ENCODE results near the gene FANCG. TPM values are rescaled to one million over a fixed set of nuclear protein-coding genes. Genes with fewer than 3 reads are reported as not detected.

The FANCG gene
- total RNA-seq, 1 experiment from 2014 or later, result 46.2 TPM

- BruUV-seq (replicated peaks), result no TSS peak
- intact Hi-C loops (cut with micrococcal nuclease; ENCODE audit: unreplicated experiment), result loop anchor here (1.0 kb wide), 2 partner anchors 142 to 361 kb away; no protein-coding TSS in a partner anchor
- Mint-ChIP-seq H3K36me3 (ENCODE audit: insufficient read depth, unreplicated experiment) (peaks cover 52% of the 10 kb centered on the region), H3K9me3 (ENCODE audit: low read depth, unreplicated experiment) (peaks cover 2% of the 10 kb centered on the region), H3K27me3 (ENCODE audit: unreplicated experiment) (no peaks in the 10 kb centered on the region), H3K4me3 (ENCODE audit: low read depth, unreplicated experiment) (peak within 1 kb of the TSS; percentile 89), H3K4me1 (ENCODE audit: low read depth, unreplicated experiment) (peaks cover 30% of the 10 kb centered on the region), H3K27ac (ENCODE audit: unreplicated experiment) (peak within 1 kb of the TSS; percentile 61)
- peak; percentile 95 for DNase-seq
- CTCF ChIA-PET, result interaction anchor here (0.8 to 2.4 kb wide), 6 partner anchors 12 to 357 kb away, joined by 3 to 34 read pairs (median 4); partner anchors contain the start of genes STOML2 and UNC13B
- TF ChIP-seq, protein P1, sequence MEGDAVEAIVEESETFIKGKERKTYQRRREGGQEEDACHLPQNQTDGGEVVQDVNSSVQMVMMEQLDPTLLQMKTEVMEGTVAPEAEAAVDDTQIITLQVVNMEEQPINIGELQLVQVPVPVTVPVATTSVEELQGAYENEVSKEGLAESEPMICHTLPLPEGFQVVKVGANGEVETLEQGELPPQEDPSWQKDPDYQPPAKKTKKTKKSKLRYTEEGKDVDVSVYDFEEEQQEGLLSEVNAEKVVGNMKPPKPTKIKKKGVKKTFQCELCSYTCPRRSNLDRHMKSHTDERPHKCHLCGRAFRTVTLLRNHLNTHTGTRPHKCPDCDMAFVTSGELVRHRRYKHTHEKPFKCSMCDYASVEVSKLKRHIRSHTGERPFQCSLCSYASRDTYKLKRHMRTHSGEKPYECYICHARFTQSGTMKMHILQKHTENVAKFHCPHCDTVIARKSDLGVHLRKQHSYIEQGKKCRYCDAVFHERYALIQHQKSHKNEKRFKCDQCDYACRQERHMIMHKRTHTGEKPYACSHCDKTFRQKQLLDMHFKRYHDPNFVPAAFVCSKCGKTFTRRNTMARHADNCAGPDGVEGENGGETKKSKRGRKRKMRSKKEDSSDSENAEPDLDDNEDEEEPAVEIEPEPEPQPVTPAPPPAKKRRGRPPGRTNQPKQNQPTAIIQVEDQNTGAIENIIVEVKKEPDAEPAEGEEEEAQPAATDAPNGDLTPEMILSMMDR (IDR thresholded peaks at IDR 0.05; ENCODE audit: unreplicated experiment), result no peak
Measured at GRCh38 chr9:35115680-35116538, 36.2 kb upstream of the FANCG start, which contains the start of gene ATOSB. TSS of gene ATOSB (minus strand) at chr9:35115862. CDS start at chr9:35108274, 7,588 bp downstream.

DNA sequence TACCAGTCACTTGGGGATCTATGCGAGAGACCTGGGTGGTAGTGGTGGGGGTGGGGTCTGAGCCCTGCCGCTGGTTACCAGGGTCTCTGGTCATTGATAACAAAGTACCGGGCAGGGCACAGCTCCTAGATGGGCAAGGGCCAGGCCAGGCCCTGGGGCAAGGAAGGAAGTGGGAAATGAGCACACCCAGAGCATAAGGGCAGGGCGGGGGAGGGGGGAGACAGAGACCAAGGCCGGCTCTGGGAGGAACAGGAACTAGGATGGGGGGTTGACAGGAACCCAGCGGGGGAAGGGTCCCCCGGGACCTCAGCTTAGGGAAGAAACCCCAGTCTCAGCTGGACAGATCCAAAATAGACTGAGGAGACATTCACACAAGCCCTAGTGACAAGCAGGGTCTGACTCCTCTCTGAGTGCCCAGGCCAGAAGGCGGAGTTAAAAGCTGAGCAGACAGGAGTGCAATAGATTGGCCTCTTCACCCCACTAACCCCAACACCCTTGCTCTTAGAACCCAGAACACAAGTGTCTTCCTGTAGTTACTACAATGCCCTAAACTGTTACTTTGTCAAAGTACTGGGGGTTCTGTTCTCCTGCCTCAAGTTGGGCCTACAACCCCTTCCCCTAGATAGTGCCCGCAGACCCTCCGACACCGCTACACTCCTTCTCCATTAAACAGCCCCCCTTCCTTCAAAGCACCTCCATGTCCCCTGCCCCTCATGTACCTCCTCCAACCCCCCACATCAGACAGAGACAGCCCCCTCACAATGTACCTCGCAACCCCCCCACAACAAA, 35.3 kb upstream of the FANCG start:
- intact Hi-C loops (cut with micrococcal nuclease; ENCODE audit: unreplicated experiment), result loop anchor here (5.0 kb wide), 1 partner anchor 307 kb away; no protein-coding TSS in a partner anchor
- Mint-ChIP-seq H3K9me3 (ENCODE audit: low read depth, unreplicated experiment) (peaks cover 2% of the 10 kb centered on the region), H3K27me3 (ENCODE audit: unreplicated experiment) (no peaks in the 10 kb centered on the region), H3K36me3 (ENCODE audit: insufficient read depth, unreplicated experiment) (peaks cover 58% of the 10 kb centered on the region), H3K4me1 (ENCODE audit: low read depth, unreplicated experiment) (peaks cover 35% of the 10 kb centered on the region), H3K4me3 (ENCODE audit: low read depth, unreplicated experiment) (peak overlapping the region; percentile 89), H3K27ac (ENCODE audit: unreplicated experiment) (peak overlapping the region; percentile 61)
- CTCF ChIA-PET, result interaction anchor here (0.8 to 2.4 kb wide), 5 partner anchors 11 to 358 kb away, joined by 3 to 34 read pairs (median 3); partner anchors contain the start of genes STOML2 and UNC13B
- BruUV-seq (replicated peaks), result TSS peak; percentile 40
- DNase-seq, result peak; percentile 18
- TF ChIP-seq, protein P1 (IDR thresholded peaks at IDR 0.05; ENCODE audit: unreplicated experiment), result no peak

GRCh38 chr9:35114113-35114839, 34.5 kb upstream of the FANCG start:
- no TSS peak for BruUV-seq (replicated peaks)
- TF ChIP-seq, protein P1 (IDR thresholded peaks at IDR 0.05; ENCODE audit: unreplicated experiment), result no peak
- CTCF ChIA-PET, result interaction anchor here (1.2 to 1.3 kb wide), 2 partner anchors 47 to 439 kb away, joined by 3 to 4 read pairs; partner anchors contain the start of gene UNC13B
- peak; percentile 69 for DNase-seq
- Mint-ChIP-seq H3K4me1 (ENCODE audit: low read depth, unreplicated experiment) (peaks cover 43% of the 10 kb centered on the region), H3K36me3 (ENCODE audit: insufficient read depth, unreplicated experiment) (peaks cover 64% of the 10 kb centered on the region), H3K4me3 (ENCODE audit: low read depth, unreplicated experiment) (peak overlapping the region; percentile 89), H3K27ac (ENCODE audit: unreplicated experiment) (peak overlapping the region; percentile 61), H3K9me3 (ENCODE audit: low read depth, unreplicated experiment) (peaks cover 2% of the 10 kb centered on the region), H3K27me3 (ENCODE audit: unreplicated experiment) (no peaks in the 10 kb centered on the region)
- intact Hi-C loops (cut with micrococcal nuclease; ENCODE audit: unreplicated experiment), result loop anchor here (5.0 kb wide), 1 partner anchor 308 kb away; no protein-coding TSS in a partner anchor

Data from Calu3 (cell line).